Effector memory CD4-positive, alpha-beta T cell (primary cell): ENCODE measurements around the gene SLC43A3.

Experiments used
- DNase-seq, 3 donors: peaks; one replicate each; pipeline ENCODE4 v3.0.0-alpha.2; 2020
- H3K27ac ChIP-seq: 2 replicates; pipeline ENCODE4 v1.7.0; 2013; ENCODE audit warnings: mild to moderate bottlenecking, low read length, moderate library complexity; ENCODE audit not compliant: insufficient read depth, poor library complexity, severe bottlenecking
- H3K27me3 ChIP-seq: replicated peaks from 2 replicates; pipeline ENCODE4 v1.7.0; 2013; ENCODE audit warnings: mild to moderate bottlenecking, low read length; ENCODE audit not compliant: insufficient read depth, control insufficient read depth, poor library complexity, severe bottlenecking
- H3K36me3 ChIP-seq: 2 replicates; pipeline ENCODE4 v1.7.0; 2013; ENCODE audit warnings: mild to moderate bottlenecking, low read length, moderate library complexity; ENCODE audit not compliant: control insufficient read depth, insufficient read depth
- H3K4me1 ChIP-seq: 2 replicates; pipeline ENCODE4 v1.7.0; 2013; ENCODE audit warnings: low read length, mild to moderate bottlenecking; ENCODE audit not compliant: control insufficient read depth, insufficient read depth, poor library complexity, severe bottlenecking
- H3K4me3 ChIP-seq: 2 replicates; pipeline ENCODE4 v1.7.0; 2013; ENCODE audit warnings: low read length, low read depth, mild to moderate bottlenecking; ENCODE audit not compliant: insufficient read depth, poor library complexity, severe bottlenecking
- H3K9me3 ChIP-seq: 2 replicates; pipeline ENCODE4 v1.7.0; 2013; ENCODE audit warnings: mild to moderate bottlenecking, low read length, moderate library complexity; ENCODE audit not compliant: control insufficient read depth

SLC43A3 gene

DNA sequence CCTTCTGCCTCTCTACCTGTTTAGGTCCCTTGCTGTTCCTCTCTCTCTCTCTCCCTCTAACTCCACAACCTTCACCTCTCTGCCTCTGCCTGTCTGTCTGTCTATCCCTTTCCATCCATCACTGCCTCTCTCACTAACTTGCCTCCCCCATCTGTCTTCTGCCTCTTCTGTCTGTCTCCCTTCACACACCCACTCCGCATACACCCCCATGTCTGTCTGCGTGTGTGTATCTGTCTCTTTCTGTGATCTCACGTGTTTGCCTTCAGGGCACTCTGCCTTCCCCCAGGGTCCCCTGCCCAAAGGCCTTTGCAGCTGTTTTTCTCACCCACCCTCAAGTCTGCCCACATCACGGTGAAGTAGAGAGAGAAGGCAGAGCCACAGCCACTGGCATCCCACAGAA lies 41.4 kb upstream of the SLC43A3 start:
- Histone ChIP-seq H3K9me3 (no peaks in the 10 kb centered on the region), H3K36me3 (no peaks in the 10 kb centered on the region), H3K4me3 (no peak overlapping the region), H3K4me1 (no peaks in the 10 kb centered on the region), H3K27ac (no peak overlapping the region), H3K27me3 (no peaks in the 10 kb centered on the region)
- DNase-seq, result no peak

DNA sequence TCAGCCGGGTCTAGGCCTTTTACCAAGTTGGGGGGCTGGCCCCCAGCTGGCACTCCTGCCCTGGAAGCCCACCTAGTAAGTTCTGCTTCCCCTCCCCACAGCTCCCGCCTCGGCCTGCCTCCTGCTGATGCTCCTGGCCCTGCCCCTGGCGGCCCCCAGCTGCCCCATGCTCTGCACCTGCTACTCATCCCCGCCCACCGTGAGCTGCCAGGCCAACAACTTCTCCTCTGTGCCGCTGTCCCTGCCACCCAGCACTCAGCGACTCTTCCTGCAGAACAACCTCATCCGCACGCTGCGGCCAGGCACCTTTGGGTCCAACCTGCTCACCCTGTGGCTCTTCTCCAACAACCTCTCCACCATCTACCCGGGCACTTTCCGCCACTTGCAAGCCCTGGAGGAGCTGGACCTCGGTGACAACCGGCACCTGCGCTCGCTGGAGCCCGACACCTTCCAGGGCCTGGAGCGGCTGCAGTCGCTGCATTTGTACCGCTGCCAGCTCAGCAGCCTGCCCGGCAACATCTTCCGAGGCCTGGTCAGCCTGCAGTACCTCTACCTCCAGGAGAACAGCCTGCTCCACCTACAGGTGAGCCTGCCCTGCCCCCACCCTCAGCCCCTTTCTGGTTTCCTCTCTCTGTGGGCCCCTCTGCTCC lies 40.7 kb upstream of the SLC43A3 start:
- Histone ChIP-seq H3K27ac (no peak overlapping the region), H3K4me1 (no peaks in the 10 kb centered on the region), H3K36me3 (no peaks in the 10 kb centered on the region), H3K4me3 (no peak overlapping the region), H3K27me3 (no peaks in the 10 kb centered on the region), H3K9me3 (no peaks in the 10 kb centered on the region)
- DNase-seq, result no peak

DNA sequence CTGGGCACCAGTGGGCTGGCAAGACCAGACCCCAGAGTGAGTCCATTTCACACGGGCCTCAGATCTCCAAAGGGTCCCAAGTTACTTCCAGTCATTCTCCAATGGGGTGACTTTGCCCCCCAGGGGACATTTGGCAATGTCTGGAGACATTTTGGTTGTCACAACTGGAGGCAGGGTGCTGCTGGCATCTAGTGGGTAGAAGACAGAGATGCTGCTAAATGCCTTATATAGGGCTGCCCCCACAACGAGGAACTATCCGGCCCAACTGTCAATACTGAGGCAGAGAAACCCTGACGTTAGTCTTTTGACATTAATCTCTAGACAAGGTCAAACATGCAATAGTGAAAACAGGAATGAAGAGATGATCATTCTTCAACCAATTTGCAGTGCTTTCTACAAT lies 39.8 kb upstream of the SLC43A3 start:
- Histone ChIP-seq H3K9me3 (no peaks in the 10 kb centered on the region), H3K4me3 (no peak overlapping the region), H3K27me3 (no peaks in the 10 kb centered on the region), H3K36me3 (no peaks in the 10 kb centered on the region), H3K4me1 (no peaks in the 10 kb centered on the region), H3K27ac (no peak overlapping the region)
- no peak for DNase-seq

DNA sequence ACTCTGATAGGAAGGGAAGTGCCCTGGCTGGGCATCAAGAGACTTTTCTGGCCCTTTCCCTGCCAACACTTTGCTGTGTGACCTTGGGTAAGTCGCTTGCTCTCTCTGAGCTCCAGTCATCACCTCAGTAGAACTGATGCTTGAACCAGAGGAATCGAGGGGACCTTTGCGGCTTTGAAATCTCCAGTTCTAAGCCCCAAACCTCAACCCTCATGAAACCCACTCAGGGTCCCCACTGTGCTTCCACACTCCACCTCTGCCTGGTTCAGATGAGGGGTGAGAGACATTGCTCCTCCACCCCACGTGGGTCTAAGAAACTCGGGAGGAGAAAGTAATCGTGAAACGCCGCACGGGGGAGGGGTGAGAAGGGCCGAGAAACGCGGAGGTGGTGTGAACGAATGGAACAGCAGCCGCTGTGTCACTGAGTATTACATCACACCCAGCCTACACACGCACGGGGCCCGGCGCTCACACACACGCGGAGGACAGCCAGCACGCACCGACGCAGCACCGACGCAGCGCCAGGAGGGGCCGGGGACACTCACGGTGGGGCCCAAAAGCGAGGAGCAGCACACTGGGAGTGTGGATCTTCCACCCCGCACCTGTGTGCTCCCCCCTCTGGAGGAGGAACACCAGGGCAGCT lies 37.7 kb upstream of the SLC43A3 start:
- DNase-seq, result no peak
- Histone ChIP-seq H3K4me1 (peaks cover 11% of the 10 kb centered on the region), H3K27ac (no peak overlapping the region), H3K4me3 (no peak overlapping the region), H3K9me3 (no peaks in the 10 kb centered on the region), H3K36me3 (no peaks in the 10 kb centered on the region), H3K27me3 (peaks cover 12% of the 10 kb centered on the region)

DNA sequence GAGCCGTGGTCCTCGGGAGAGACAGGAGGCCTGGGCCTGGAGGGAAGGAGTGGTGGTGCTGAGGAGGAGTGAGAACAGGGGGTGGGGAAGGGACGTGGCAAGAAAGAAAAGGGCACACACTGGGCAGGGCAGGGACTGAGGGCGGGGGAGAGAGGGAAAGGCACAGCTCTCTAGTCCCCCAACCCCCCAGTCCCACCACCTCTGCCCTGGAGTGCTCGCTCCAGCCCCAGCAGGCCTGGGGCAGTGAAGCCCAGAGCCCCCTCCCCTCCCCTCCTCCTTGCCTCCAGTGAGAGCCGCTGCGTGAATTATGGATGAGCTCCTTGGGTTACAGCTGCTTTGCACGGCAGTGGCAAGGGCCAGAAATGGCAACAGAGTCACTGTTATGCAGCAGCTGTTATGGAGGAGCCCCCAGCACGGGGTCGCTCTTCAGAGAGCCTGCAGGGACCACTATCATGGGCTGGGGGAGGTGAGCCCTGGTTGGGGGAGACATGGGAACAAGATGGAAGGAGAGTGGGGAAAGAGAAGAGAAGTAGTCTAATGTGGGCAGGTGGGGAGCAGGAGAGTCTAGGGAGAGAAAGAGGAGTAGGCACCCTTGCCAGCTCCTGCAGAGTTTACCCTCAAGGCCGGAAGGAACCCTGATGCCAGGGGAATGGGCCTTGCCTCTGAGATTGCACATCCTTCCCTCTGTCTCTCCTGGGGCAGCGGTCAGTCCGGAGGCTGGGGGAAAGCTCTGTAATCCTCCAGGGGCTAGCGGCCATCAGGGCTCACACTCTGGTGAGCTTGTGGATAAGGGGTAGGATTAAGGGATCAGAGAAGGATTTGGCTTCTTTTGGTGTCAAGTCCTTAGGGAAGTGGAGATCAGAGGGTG lies 37.0 kb upstream of the SLC43A3 start:
- DNase-seq, result no peak
- Histone ChIP-seq H3K27me3 (peaks cover 19% of the 10 kb centered on the region), H3K36me3 (no peaks in the 10 kb centered on the region), H3K4me3 (no peak overlapping the region), H3K27ac (no peak overlapping the region), H3K4me1 (peaks cover 19% of the 10 kb centered on the region), H3K9me3 (no peaks in the 10 kb centered on the region)

DNA sequence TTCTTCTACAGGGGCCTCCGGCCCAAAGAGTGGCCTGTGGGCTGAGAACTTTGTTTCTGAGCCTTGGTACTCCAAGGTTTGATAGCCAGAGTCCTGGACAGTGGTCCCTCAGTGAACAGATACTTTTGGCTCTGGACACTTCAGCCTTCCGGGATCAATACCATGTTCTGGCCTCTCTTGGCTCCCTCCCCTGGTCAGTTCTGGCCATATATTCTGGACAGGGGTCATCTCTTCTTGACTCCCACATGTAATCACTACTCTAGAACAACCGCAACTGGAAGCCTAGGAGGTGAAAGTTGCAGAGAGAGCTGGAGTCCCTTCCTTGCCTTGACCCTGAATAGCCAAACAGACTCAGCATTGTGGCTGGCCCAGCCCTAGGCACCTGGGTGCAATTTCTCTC lies 35.7 kb upstream of the SLC43A3 start:
- H3K36me3 ChIP-seq, result no peaks in the 10 kb centered on the region
- peaks cover 32% of the 10 kb centered on the region for H3K27me3 ChIP-seq
- H3K4me3 ChIP-seq, result no peak overlapping the region
- no peak for DNase-seq
- H3K27ac ChIP-seq, result no peak overlapping the region
- peaks cover 32% of the 10 kb centered on the region for H3K4me1 ChIP-seq
- no peaks in the 10 kb centered on the region for H3K9me3 ChIP-seq

DNA sequence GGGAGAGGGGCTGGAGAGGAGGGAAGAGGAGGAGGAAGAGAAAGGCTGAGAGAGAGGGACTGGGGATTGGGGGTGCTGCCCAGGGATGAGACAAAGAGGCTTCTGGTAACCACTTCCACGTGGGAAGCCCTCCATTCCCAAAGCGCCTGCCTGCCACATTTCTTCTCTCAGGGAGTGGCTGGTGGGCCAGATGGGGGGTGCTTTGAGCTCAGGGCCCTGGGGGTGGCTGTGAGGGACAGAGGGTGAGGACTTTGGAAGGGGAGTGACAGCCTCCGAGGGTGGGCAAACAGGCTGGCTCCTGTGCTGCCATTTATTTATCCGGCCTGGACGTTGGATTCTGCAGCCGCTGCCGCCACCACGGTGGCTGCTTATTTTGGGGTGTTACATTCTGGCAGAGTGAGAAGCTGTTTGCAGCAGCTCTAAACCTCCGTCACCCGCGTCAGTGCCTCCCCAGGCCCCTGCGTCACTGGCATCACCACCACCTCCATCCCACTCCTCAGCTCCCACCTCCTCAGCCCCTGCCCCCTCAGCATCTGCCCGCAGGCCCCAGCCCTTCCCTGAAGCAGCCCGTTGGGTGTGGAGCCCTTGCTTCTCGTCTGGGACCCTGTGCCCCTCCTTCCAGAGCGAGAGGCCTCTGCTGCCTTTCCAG lies 35.0 kb upstream of the SLC43A3 start:
- Histone ChIP-seq H3K9me3 (no peaks in the 10 kb centered on the region), H3K4me1 (peaks cover 34% of the 10 kb centered on the region), H3K36me3 (no peaks in the 10 kb centered on the region), H3K27ac (no peak overlapping the region), H3K27me3 (peaks cover 39% of the 10 kb centered on the region), H3K4me3 (no peak overlapping the region)
- DNase-seq, result no peak

DNA sequence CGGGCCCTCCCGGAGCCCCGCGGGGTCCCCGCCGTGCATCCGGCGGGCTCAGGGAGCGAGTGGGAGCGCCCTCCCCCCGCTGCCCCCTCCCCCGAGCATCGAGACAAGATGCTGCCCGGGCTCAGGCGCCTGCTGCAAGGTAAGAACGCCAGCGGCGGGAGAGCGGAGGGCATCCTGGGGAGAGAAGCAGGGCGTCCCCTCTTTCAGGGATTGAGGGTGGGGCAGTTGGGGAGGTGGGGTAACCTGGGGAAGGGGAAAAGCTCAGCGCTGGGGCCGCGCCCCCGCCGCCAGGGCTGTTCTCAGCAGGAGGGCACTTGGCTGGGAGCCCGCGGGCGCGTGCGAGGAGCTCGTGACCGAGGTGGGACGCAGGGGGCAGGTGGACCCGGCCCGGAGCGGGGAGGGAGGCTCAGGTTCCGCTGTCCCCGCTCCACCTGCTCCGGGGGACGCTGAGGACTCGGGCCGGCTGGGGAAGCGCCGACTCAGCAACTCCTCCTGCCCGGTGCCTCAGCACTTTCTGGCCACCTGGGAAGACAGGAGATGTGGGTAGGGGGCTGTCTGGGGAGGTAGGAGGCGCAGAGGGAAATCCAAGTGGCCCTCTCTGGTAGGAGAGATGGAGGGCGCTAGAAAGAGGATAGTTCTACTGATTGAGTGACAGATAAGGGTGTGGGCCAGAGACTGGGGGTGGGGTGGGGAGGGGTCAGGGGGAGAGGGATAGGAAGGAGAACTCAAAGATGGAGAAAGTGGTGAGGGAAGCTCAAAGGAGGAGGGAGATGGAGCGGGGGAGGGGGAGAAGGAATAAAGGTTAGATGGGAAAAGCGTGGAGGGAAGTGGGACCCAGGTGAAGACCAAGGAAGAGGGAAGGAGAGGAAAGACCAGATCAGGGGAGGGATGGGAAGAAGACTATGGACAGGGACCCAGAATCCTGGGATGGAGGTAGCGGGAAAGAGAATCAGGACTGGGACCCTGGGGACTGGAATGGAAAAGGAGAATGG lies 34.1 kb upstream of the SLC43A3 start:
- Histone ChIP-seq H3K36me3 (no peaks in the 10 kb centered on the region), H3K27ac (no peak overlapping the region), H3K9me3 (no peaks in the 10 kb centered on the region), H3K4me3 (peak overlapping the region; percentile 18), H3K27me3 (peaks cover 39% of the 10 kb centered on the region), H3K4me1 (peaks cover 34% of the 10 kb centered on the region)
- DNase-seq, result no peak

DNA sequence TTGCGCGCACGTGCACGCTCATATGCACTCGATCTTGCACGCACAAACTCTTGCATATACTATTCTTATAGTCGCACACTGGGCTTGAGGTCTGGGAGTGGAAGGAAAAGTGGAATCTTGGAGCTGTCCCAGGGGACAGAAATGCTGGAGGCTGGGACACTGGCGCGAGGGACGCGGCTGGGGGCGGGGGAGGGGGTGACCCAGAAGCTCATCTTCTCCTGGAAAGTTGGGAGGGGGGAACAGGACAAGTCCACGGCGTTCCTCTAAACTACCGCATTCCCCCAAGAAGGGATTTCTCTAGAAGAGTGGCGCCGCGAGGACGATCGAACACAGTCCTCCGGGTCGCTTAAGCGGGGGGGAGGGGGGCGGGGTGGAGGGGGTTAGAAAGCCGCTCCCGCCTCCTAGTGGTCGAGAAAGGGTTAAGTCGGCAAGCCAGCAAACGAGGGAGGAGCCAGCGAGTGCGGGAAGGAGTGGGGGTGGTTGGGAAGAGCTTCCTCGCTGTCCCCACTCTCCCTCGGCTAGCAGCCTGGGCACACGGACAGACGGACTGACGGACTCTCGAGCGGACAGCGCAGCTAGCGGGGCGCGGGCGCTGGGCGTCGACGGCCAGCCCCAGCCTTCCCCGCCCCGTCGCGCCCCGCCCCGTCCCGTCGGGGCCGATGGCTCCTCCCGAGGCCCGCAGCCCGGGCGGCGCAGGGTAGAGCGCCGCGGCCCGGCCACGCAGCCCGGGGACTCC lies 33.3 kb upstream of the SLC43A3 start, which contains the start of gene RTN4RL2:
Gene RTN4RL2 (plus strand): TSS at position 507 of the 736 bp plus-strand sequence. CDS start 338 bp downstream, outside the sequence.
- peaks cover 34% of the 10 kb centered on the region for H3K4me1 ChIP-seq
- peak within 1 kb of the TSS; percentile 57 for H3K4me3 ChIP-seq
- no peaks in the 10 kb centered on the region for H3K36me3 ChIP-seq
- H3K27ac ChIP-seq, result no peak within 1 kb of the TSS
- no peaks in the 10 kb centered on the region for H3K9me3 ChIP-seq
- H3K27me3 ChIP-seq, result peaks cover 39% of the 10 kb centered on the region
- DNase-seq, result no peak
